Fibroblast of villous mesenchyme (primary cell): ENCODE data around the gene CPO. TPM values are rescaled to one million over a fixed set of nuclear protein-coding genes. Genes with fewer than 3 reads are reported as not detected.

ENCODE experiments used
- DNase-seq: peaks from one replicate; pipeline ENCODE4 v3.0.0-alpha.2; 2010; ENCODE audit warnings: low read depth
- H3K4me3 ChIP-seq: 2 replicates; pipeline ENCODE4 v1.5.1; 2011; ENCODE audit warnings: low read depth, mild to moderate bottlenecking, low read length
- total RNA-seq: library from RNA; depleted of rRNA; stranded (reverse); fragments of >200 nt; gene quantifications from 2 replicates; pipeline ENCODE4 v1.2.3, GENCODE V29; 2012
- TF ChIP-seq, protein P1 (sequence below): IDR thresholded peaks from 2 replicates; pipeline ENCODE4 v1.5.1; 2012; ENCODE audit warnings: low read depth, mild to moderate bottlenecking, low read length; ENCODE audit not compliant: insufficient read depth

CPO gene
- total RNA-seq, 1 donor, result not detected

DNA sequence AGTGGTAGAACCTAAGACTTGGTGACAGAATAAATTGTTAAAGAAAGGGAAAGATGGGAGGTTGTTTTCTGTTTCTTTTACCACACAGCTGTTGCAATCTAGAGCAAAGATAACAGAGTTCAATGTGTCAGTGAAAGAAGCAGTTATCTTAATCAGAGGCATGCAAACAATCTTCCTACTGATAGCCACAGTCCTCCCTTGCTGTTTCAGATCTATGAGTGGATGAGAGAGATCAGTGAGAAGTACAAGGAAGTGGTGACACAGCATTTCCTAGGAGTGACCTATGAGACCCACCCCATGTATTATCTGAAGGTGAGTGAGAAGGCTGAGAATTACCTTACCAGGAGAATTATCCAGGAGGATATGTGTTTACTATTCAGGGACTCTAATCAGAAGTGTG is 15.9 kb downstream of the CPO start:
- no peak overlapping the region for H3K4me3 ChIP-seq
- TF ChIP-seq, protein P1, sequence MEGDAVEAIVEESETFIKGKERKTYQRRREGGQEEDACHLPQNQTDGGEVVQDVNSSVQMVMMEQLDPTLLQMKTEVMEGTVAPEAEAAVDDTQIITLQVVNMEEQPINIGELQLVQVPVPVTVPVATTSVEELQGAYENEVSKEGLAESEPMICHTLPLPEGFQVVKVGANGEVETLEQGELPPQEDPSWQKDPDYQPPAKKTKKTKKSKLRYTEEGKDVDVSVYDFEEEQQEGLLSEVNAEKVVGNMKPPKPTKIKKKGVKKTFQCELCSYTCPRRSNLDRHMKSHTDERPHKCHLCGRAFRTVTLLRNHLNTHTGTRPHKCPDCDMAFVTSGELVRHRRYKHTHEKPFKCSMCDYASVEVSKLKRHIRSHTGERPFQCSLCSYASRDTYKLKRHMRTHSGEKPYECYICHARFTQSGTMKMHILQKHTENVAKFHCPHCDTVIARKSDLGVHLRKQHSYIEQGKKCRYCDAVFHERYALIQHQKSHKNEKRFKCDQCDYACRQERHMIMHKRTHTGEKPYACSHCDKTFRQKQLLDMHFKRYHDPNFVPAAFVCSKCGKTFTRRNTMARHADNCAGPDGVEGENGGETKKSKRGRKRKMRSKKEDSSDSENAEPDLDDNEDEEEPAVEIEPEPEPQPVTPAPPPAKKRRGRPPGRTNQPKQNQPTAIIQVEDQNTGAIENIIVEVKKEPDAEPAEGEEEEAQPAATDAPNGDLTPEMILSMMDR, result no peak
- no peak for DNase-seq

DNA sequence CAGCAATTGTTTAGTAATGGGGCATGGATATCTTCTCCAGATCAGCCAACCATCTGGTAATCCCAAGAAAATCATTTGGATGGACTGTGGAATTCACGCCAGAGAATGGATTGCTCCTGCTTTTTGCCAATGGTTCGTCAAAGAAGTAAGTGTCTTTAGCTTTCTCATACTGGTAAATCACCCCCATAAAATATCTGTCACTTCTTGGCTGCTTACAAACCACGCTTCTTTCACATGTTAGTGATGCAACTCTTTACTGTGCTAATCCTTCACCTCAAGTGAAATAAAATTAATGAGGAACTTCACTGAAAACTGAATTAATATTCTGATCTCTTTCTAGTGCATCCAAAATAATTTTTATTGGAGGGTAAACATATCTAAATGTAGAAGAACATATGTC is 18.9 kb downstream of the CPO start:
- TF ChIP-seq, protein P1, result no peak
- peak; percentile 55 for DNase-seq
- no peak overlapping the region for H3K4me3 ChIP-seq

DNA sequence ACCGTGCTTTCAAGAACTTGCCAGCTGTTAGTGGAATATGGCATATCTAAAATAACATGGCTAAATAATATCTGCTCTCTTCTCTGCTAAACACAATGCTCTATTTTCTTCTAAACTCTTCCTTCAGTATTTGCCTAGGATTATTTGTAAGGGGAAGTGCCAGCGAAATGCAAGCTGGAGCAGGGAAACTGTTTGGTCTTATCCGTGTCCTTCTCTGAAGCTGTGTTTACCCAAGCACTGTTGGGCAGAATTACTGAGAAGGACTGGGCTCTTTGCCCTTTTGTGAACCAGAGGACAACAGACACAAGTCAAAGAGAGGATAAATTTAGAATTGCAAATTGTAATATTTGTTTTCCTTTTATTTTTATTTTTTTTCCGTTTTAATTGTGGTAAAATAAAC is 23.6 kb downstream of the CPO start:
- no peak for DNase-seq
- no peak overlapping the region for H3K4me3 ChIP-seq
- TF ChIP-seq, protein P1, result no peak

DNA sequence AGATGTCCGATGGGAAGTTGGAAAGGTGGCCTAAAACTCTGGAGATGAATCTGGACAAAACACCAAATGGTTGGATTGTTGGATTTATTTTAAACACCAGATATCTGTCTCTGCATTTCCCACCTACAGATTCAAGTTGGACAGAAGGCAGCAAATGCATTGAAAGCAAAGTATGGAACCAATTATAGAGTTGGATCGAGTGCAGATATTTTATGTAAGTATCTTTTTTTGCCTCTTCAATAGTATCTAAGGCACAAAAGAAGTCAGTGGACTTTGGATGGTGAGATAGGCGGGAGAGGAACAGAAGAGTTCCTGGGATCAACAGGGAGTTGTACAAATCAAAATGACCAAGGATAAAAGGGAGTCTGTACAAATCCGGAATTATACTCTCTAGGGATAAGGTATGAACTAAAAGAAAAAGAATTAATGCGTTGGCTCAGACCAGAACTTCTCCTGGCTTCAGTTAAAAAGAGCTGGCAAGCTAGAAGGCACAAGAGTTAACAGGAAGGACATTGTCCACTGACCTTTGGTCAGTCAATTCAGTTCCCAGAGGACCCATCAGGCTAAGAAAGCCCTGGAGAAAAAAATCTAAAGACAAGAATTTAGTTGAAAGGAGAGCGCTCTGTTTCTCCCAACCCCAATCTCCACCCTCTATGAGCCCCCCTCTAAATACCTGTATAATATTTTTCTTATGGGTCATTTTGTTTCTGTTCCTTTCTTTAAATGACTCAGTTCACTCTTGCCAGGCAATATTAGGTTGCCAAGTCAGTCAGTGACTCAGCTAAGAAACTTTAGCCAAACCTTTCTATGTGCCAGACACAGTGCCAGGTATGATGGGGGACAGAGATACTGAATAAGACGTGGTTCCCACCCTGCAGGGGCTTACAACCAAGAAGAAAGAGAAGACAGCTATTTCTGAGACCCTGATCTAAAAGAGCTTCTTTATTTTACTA is 29.1 kb downstream of the CPO start:
- no peak overlapping the region for H3K4me3 ChIP-seq
- TF ChIP-seq, protein P1, result no peak
- no peak for DNase-seq

DNA sequence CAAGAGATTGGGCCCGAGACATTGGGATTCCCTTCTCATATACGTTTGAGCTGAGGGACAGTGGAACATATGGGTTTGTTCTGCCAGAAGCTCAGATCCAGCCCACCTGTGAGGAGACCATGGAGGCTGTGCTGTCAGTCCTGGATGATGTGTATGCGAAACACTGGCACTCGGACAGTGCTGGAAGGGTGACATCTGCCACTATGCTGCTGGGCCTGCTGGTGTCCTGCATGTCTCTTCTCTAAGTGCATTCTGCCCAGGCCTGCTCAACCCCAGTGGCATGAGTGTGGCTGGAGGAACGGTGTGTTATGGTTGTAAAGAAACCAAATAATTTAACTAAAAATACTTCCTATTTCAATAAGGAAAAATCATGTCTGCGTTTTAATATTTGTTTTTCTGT is 29.9 kb downstream of the CPO start:
- DNase-seq, result no peak
- no peak overlapping the region for H3K4me3 ChIP-seq
- TF ChIP-seq, protein P1, result no peak

DNA sequence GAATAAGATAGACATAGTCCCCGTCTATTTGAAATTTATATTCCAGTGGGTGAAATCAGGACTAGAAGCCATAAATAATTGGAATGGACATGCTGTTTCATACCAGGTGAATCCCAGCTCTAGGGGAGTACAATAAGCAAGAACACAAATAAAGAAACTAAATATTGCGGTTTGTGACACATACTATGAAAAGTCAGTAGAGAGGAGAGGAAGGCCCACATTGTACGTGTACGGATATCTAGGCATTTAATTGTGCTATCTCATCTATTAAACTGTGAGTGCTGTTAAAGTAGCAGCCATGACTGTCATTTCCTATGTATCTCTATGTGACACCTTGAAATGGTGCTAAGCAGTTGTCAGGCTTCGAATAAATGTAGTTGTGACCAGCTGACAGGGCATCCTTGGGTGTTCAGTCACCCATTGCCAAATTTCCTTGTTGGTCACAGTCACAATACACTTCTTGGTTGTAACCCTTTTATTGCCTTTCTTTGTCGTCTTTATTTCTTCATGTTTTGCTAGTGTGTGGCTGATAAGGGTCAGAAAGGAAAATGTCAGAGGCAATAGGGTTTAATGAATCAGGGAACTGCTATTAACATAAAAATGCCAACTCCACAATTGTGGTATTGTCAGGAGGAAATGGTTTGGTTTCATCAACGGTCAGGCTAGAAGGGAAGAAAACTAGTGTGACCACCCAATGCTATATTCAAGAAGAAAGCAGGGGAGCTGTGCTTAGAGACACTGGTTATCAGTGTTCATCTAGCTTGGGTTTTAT is 31.5 kb downstream of the CPO start:
- no peak for DNase-seq
- TF ChIP-seq, protein P1, result no peak
- no peak overlapping the region for H3K4me3 ChIP-seq
